GM21526 (cell line): ENCODE data around the gene FNDC7.
"Not testable (repeated sequence)": the region's sequence is repeated elsewhere in the genome, so short reads cannot be mapped to it uniquely, and the experiment has no call there.

ENCODE experiments used
- ATAC-seq: cut with Tn5 transposase; IDR thresholded peaks from one replicate; pipeline ENCODE4 v1.9.1; 2021; ENCODE audit warnings: moderate library complexity; ENCODE audit not compliant: unreplicated experiment, low FRiP score

FNDC7 gene

DNA sequence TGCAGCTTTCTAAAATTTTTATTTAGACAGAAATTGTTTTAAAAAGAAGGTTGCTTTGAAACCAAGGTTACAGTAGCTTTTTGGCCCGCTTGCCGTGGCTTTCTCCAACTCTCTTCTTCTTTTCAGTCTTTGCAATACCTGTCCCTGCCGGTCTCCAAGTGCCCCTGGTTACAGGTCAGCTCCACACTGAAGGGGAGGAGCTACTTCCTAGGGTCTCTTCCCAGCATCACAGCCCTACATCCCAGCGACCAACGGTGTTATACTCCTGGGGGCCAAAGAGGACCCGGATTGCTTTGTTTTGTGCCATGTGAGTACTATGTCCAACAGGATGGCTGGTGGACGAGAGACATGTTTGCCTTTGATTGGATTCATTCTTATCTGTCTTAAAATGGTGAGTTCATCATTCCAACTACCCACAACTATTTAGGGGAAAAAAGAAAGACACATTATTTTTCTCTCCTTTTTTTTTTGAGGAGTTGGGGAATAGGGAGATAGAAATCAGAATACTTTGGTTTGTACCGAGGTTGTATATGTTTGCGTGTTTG, at the start of gene FNDC7:
FNDC7 (plus strand) TSS at position 303 of the 545 bp plus-strand sequence; CDS start at position 329, 26 bp downstream.
- no peak for ATAC-seq

- ATAC-seq = no peak
Measured at GRCh38 chr1:108663074-108663473, 49.6 kb upstream of the FNDC7 start.

- no peak for ATAC-seq
Measured at GRCh38 chr1:108664481-108664880, 48.2 kb upstream of the FNDC7 start.

GRCh38 chr1:108665067-108665466, 47.6 kb upstream of the FNDC7 start:
- no peak for ATAC-seq

GRCh38 chr1:108665771-108666170, 46.9 kb upstream of the FNDC7 start:
- no peak for ATAC-seq

- ATAC-seq = not testable (repeated sequence)
Measured at GRCh38 chr1:108667422-108667821, 45.3 kb upstream of the FNDC7 start.

DNA sequence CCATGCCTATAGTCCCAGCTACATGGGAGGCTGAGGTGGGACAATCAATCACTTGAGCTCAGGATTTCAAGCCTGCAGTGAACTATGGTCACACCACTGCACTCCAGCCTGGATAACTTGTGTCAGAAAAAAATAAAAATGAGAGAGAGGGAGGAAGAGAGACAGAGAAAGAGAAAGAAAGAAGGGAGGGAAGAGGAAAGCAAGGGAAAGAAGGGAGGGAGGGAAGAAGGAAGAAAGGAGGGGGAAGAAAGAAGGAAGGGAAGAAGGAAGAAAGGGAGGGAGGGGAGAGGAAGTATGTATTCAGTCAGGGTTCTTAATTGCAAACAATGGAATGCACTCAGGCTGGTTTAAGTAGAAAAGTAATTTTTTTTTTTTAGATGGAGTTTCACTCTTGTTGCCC, 43.9 kb upstream of the FNDC7 start:
- ATAC-seq = no peak

- ATAC-seq = no peak
Measured at GRCh38 chr1:108669679-108670078, 43.0 kb upstream of the FNDC7 start.

DNA sequence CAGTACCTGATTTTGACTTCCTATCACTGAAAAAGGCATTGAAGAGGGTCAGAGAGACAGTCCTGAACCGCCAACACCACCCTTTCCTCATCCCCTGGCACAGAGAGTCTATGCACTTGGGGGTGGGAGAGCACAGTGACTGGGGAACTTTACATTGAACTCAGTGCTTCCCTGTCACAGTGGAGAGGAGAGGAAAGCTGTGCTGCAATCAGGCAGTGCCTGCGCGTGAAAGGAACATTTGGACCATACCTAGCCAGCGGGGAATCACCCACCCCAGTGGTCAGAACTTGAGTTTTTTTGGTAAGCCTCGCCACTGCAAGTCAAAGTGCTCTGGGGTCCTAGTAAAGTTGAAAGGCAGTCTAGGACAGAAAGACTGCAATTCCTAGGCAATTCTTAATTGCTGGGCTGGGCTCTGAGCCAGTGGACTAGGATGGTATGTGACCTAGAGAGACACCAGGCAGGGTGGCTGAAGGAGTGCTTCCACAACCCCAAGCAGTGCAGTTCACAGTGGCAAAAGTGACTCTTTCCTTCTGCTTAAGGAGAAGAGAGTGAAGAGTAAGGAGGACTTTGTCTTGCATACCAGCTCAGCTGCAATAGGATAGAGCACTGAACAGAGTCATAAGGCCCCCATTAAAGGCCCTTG, 42.5 kb upstream of the FNDC7 start:
- ATAC-seq = no peak

- ATAC-seq = no peak
Measured at GRCh38 chr1:108671143-108671542, 41.6 kb upstream of the FNDC7 start.

GRCh38 chr1:108678706-108679105, 34.0 kb upstream of the FNDC7 start:
- ATAC-seq = no peak

GRCh38 chr1:108679586-108680213, 33.0 kb upstream of the FNDC7 start:
- no peak for ATAC-seq

GRCh38 chr1:108681701-108682100, 31.0 kb upstream of the FNDC7 start:
- not testable (repeated sequence) for ATAC-seq

DNA sequence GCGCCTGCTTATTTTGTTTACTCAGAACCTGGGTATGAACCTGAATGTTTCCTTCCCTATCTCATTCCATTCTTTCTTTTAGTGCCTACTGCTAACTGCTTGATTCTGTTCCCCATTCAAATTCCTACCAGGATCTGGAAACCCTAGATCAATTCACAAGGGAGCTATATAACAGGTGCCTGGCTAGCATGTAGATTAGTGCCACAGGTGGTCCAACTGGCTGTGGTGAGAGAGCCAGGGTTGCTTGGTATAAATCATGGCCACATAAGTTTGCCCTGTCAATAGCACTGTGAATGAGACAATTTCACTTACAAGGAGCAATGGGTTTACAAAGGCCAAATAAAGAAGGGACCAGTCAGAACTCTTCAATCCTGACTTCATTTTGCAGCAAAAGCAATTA, 27.2 kb upstream of the FNDC7 start:
- no peak for ATAC-seq

GRCh38 chr1:108686614-108687313, 25.9 kb upstream of the FNDC7 start:
- ATAC-seq = no peak

DNA sequence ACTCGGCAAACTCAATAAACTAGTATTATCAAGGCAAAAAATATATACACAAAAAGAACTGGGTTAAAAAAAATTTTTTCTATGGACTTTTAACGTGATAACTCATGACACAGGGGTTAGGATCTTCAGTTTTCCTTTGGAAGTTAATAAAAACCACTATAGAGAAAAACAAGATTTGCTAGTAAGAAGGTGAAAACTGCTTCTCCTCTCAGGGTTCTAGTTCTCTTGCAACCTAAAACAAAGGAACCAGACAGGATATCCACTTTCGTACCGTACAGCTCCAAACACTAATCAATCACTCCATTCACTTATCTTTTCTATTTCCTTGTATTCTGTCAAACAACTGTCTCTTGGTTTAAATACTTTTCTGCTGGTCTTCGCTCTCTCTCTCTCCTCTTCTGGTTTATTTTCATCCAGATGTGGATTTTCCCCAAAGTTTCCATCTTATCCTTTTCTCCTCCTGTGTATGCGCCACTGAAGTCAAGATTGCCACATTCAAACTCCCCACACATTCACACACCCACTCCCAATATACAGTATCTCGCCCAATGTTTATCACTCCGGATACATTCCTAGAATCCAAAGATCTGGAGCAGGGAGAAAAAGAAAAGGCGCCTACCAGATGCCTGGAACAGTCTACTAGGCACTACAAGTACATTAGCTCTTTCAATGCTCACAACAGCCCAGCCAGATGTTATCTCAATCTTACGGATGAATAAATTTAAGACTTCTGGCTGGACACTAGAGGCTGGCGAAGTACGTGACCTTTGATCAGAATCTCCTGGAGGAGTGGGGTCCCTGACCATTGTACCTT, 21.4 kb upstream of the FNDC7 start:
- no peak for ATAC-seq

DNA sequence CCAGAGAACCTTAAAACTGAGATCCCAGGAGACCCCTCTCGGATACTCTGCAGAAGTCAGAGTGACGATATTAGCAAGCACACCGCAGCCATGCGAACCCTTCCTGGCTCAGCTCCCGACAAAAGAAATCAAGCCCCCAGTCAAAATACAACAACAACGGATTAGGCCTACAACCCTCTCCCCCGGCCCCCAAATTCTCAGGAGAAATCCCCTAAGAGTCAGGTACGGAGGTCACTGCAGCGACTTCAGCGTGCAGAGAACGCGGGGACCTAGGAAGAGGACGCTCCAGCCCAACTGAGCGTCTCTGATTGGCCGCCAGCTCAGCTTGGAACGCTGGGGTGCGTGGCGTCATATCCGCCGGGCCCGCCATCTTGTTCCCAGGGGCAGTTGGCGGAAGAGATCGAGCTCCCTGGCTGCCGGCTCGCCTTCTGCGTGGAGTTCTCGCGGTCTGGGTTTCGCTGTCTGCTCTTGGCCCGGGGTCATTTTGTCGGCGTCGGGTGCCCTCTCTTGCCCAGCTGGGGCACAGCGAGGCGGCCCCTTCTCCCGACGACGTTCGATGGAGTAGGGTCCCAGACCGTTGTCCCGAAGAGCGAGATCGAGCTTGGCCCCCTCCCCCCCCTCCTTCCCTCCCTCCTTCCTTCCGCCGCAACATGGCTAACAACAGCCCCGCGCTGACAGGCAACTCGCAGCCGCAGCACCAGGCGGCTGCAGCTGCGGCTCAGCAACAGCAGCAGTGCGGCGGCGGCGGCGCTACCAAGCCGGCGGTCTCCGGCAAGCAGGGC, 20.6 kb upstream of the FNDC7 start, which contains the start of gene PRPF38B:
PRPF38B (plus strand) TSS at position 369 of the 782 bp plus-strand sequence; CDS start at position 651, 282 bp downstream.
- peak; percentile 93 for ATAC-seq

DNA sequence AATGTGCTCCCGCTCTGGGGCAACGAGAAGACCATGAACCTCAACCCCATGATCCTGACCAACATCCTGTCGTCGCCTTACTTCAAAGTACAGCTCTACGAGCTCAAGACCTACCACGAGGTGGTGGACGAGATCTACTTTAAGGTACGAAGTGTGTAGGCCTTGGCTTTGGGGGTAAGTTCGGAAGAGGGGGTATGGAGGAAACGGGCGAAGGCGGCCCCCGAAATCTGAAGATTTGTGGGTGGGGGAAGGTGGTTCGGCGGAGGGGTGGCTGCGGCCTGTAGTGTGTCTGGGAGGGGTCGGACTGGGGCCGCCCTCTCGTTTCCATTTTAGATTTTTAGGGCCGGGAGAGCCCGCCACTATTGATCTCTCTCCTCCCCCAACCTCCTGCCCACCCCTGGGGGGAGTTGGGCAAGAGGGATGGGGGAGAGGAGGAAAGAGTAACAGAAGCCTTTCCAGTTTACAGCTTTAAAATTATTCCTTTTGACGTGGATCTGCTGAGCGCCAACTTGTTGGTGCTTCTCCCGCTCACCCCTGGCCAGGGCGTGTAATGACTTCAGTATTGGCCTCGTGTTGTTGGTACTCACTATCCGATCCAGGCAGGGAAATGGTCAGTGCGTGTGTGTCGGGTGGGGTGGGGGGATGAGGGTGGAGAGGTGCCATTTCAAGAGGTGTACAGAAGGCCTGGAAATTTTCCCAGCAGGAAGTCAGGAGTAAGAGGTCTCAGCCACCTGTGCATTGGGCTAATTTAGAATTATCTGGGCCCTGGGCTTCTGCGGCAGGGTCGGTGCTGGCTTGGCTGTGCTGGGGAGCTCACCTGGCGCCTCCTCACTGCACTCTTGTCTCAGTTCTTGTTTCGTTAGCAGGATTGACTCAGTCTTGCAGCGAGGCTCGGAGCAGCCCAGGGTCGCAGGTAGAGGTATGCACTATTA, 19.7 kb upstream of the FNDC7 start:
- ATAC-seq = peak; percentile 64

DNA sequence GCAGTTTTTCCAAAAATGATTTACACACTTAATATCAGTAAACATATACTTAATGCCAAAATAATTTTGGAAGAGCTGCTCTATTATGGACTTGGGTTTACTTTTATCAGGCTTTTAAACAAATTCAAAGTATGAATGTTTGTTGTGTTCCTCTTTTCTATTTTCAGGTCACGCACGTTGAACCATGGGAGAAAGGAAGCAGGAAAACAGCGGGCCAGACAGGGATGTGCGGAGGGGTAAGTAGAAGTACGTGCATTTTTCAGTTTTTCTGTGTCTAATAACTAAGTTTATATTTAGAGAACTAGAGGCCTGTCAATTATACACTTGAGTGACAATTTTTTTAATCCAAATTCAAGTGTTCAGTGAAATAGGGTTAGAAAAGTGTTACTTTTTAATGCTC, 17.2 kb upstream of the FNDC7 start:
- no peak for ATAC-seq
